HG03135 (cell line): Measurements from ENCODE around the gene ITPK1.

ENCODE experiments used
- ATAC-seq: cut with Tn5 transposase; IDR thresholded peaks from one replicate; pipeline ENCODE4 v1.9.1; 2021; ENCODE audit warnings: mild to moderate bottlenecking, moderate library complexity; ENCODE audit not compliant: unreplicated experiment

ITPK1 gene

GRCh38 chr14:93012951-93013719 lies 102.6 kb downstream of the ITPK1 start:
- ATAC-seq: no peak

- no peak for ATAC-seq
Measured at GRCh38 chr14:93012506-93012905, 103.2 kb downstream of the ITPK1 start.

- ATAC-seq: no peak
Measured at GRCh38 chr14:93011650-93012325, 103.9 kb downstream of the ITPK1 start.

GRCh38 chr14:93011141-93011529 lies 104.6 kb downstream of the ITPK1 start:
- no peak for ATAC-seq

GRCh38 chr14:93010522-93011140 lies 105.1 kb downstream of the ITPK1 start:
- no peak for ATAC-seq

GRCh38 chr14:93010130-93010499 lies 105.6 kb downstream of the ITPK1 start:
- no peak for ATAC-seq

GRCh38 chr14:93009471-93010129 lies 106.1 kb downstream of the ITPK1 start:
- no peak for ATAC-seq

GRCh38 chr14:93008381-93008780 lies 107.3 kb downstream of the ITPK1 start:
- no peak for ATAC-seq

- ATAC-seq: no peak
Measured at GRCh38 chr14:93007225-93007997, 108.3 kb downstream of the ITPK1 start.

GRCh38 chr14:93006567-93007051 lies 109.1 kb downstream of the ITPK1 start:
- no peak for ATAC-seq

GRCh38 chr14:93005838-93006237 lies 109.9 kb downstream of the ITPK1 start:
- ATAC-seq: no peak

GRCh38 chr14:93005135-93005813 lies 110.5 kb downstream of the ITPK1 start:
- ATAC-seq: no peak

GRCh38 chr14:93004699-93005082 lies 111.0 kb downstream of the ITPK1 start:
- no peak for ATAC-seq

- ATAC-seq: no peak
Measured at GRCh38 chr14:93003945-93004698, 111.6 kb downstream of the ITPK1 start.

- ATAC-seq: no peak
Measured at GRCh38 chr14:93002851-93003298, 112.8 kb downstream of the ITPK1 start.

- no peak for ATAC-seq
Measured at GRCh38 chr14:93002049-93002448, 113.7 kb downstream of the ITPK1 start.

- no peak for ATAC-seq
Measured at GRCh38 chr14:92998946-92999345, 116.8 kb downstream of the ITPK1 start.

GRCh38 chr14:92997343-92998061 lies 118.2 kb downstream of the ITPK1 start:
- no peak for ATAC-seq

- ATAC-seq: no peak
Measured at GRCh38 chr14:92995620-92996019, 120.1 kb downstream of the ITPK1 start.
